ENCODE data around the gene PRLR.

The PRLR gene

GRCh38 chr5:35201291-35201690 is 29.0 kb downstream of the PRLR start:
- TF ChIP-seq CTCF (IDR thresholded peaks at IDR 0.05; ENCODE audit: low read depth, low read length), result no peak
- in situ Hi-C loops (cut with HindIII; ENCODE audit: low sequenced_read_pairs), result no loop called here
- DNase-seq (ENCODE audit: low read depth, low spot score), result no peak
- H3K4me3 ChIP-seq (ENCODE audit: low read depth, low read length), result no peak overlapping the region

- in situ Hi-C loops (cut with HindIII; ENCODE audit: low sequenced_read_pairs), result no loop called here
- TF ChIP-seq CTCF (IDR thresholded peaks at IDR 0.05; ENCODE audit: low read depth, low read length), result no peak
- no peak overlapping the region for H3K4me3 ChIP-seq (ENCODE audit: low read depth, low read length)
- no peak for DNase-seq (ENCODE audit: low read depth, low spot score)
Observed at GRCh38 chr5:35199886-35200285, 30.4 kb downstream of the PRLR start.

- DNase-seq (ENCODE audit: low read depth, low spot score), result peak; percentile 17
- H3K4me3 ChIP-seq (ENCODE audit: low read depth, low read length), result no peak overlapping the region
- TF ChIP-seq CTCF (IDR thresholded peaks at IDR 0.05; ENCODE audit: low read depth, low read length), result no peak
- in situ Hi-C loops (cut with HindIII; ENCODE audit: low sequenced_read_pairs), result no loop called here
Observed at GRCh38 chr5:35198686-35199085, 31.6 kb downstream of the PRLR start.

DNA sequence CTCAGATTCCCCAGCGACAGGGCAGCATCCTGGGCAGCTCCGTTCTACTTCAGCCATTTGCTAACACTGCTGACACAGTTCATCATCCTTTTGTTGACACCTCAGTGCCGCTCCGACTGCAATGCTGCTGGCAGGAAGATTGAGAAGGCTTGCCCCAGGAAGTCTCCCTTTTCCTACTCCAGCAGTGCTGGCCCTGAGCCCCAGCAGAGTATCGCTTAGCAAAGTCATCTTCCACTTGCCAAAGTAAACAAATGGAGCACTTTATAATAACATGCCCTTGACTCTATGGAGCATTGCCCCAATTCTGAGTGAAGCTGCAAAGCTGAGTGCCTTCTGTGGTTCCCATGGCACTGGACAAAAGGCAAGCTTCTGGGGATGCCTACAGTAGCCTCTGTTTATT is 32.2 kb downstream of the PRLR start:
- in situ Hi-C loops (cut with HindIII; ENCODE audit: low sequenced_read_pairs), result no loop called here
- DNase-seq (ENCODE audit: low read depth, low spot score), result peak; percentile 70
- no peak for TF ChIP-seq CTCF (IDR thresholded peaks at IDR 0.05; ENCODE audit: low read depth, low read length)
- H3K4me3 ChIP-seq (ENCODE audit: low read depth, low read length), result no peak overlapping the region

GRCh38 chr5:35197351-35197750 is 32.9 kb downstream of the PRLR start:
- no peak overlapping the region for H3K4me3 ChIP-seq (ENCODE audit: low read depth, low read length)
- in situ Hi-C loops (cut with HindIII; ENCODE audit: low sequenced_read_pairs), result no loop called here
- no peak for DNase-seq (ENCODE audit: low read depth, low spot score)
- no peak for TF ChIP-seq CTCF (IDR thresholded peaks at IDR 0.05; ENCODE audit: low read depth, low read length)

DNA sequence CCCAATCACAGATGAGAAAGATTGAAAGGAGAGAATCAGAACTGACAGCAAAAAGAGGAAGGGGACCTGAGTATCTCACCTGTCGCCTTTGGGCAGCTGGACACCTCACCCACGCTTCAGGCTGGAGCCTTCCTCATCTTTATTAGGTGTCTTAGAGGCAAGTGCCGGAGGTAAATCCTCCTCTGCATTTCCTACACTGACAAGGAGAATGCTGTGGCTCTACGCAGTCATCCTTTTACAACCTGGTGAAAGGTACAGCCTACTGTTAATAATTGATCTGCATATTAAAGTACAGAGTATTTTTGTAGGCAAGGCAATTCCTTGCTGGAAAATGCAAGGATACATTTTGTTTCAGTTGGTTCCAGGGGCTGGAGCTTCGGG is 34.8 kb downstream of the PRLR start:
- DNase-seq (ENCODE audit: low read depth, low spot score), result no peak
- no peak overlapping the region for H3K4me3 ChIP-seq (ENCODE audit: low read depth, low read length)
- in situ Hi-C loops (cut with HindIII; ENCODE audit: low sequenced_read_pairs), result no loop called here
- no peak for TF ChIP-seq CTCF (IDR thresholded peaks at IDR 0.05; ENCODE audit: low read depth, low read length)

All from astrocyte of the spinal cord (primary cell).